Loucy (cell line): Measurements from ENCODE around the gene SERTAD1.

Experiments used
- H2AFZ ChIP-seq: fragments of 200-600 bp; sonication (generic); 2 replicates; pipeline ENCODE4 v1.6.0; 2016; ENCODE audit warnings: antibody characterized with exemption, mild to moderate bottlenecking, low read length, moderate library complexity
- H3F3A ChIP-seq: fragments of 200-600 bp; 2 replicates; pipeline ENCODE4 v1.6.0; 2016; ENCODE audit warnings: antibody characterized with exemption, low read depth, mild to moderate bottlenecking
- H3K27me3 ChIP-seq: fragments of 200-600 bp; sonication (generic); 2 replicates; pipeline ENCODE4 v1.6.1; 2014; ENCODE audit warnings: low read length, mild to moderate bottlenecking; ENCODE audit not compliant: insufficient read depth, poor library complexity, severe bottlenecking
- H3K36me3 ChIP-seq: fragments of 200-600 bp; sonication (generic); 2 replicates; pipeline ENCODE4 v1.6.1; 2016; ENCODE audit warnings: low read length; ENCODE audit not compliant: insufficient read depth
- H3K4me1 ChIP-seq: fragments of 200-600 bp; sonication (generic); 2 replicates; pipeline ENCODE4 v1.5.1; 2014; ENCODE audit warnings: low read length, mild to moderate bottlenecking; ENCODE audit not compliant: insufficient read depth, poor library complexity, severe bottlenecking
- H3K4me2 ChIP-seq: fragments of 200-600 bp; sonication (generic); 2 replicates; pipeline ENCODE4 v1.6.0; 2014; ENCODE audit warnings: antibody characterized with exemption, low read length, low read depth, mild to moderate bottlenecking; ENCODE audit not compliant: poor library complexity, severe bottlenecking
- H3K4me3 ChIP-seq: fragments of 200-600 bp; sonication (generic); 2 replicates; pipeline ENCODE4 v1.5.1; 2014; ENCODE audit warnings: low read length, mild to moderate bottlenecking, mixed read lengths; ENCODE audit not compliant: poor library complexity, severe bottlenecking
- H3K79me2 ChIP-seq: fragments of 200-600 bp; sonication (generic); 2 replicates; pipeline ENCODE4 v1.6.1; 2014; ENCODE audit warnings: low read length; ENCODE audit not compliant: insufficient read depth
- H3K9ac ChIP-seq: fragments of 200-600 bp; sonication (generic); 2 replicates; pipeline ENCODE4 v1.6.0; 2014; ENCODE audit warnings: mild to moderate bottlenecking, low read depth, low read length, moderate library complexity; ENCODE audit not compliant: poor library complexity, severe bottlenecking
- H3K9me2 ChIP-seq: fragments of 200-600 bp; sonication (generic); replicated peaks from 2 replicates; pipeline ENCODE4 v1.6.1; 2016; ENCODE audit warnings: low read depth, low read length, mixed read lengths
- H3K9me3 ChIP-seq: fragments of 200-600 bp; sonication (generic); 2 replicates; pipeline ENCODE4 v1.6.1; 2014; ENCODE audit warnings: mild to moderate bottlenecking, antibody characterized with exemption, low read length, low read depth; ENCODE audit not compliant: insufficient read depth
- H4K20me1 ChIP-seq: fragments of 200-600 bp; sonication (generic); 2 replicates; pipeline ENCODE4 v1.6.0; 2014; ENCODE audit warnings: antibody characterized with exemption, low read length, mild to moderate bottlenecking; ENCODE audit not compliant: insufficient read depth, poor library complexity, severe bottlenecking
- EZH2phosphoT487 ChIP-seq: fragments of 200-600 bp; IDR thresholded peaks from 2 replicates; pipeline ENCODE4 v1.6.1; 2018; ENCODE audit warnings: antibody characterized with exemption, mild to moderate bottlenecking, moderate library complexity, borderline replicate concordance
- TF ChIP-seq, protein P1 (sequence below): fragments of 200-600 bp; sonication (generic); conservative IDR thresholded peaks from 2 replicates; pipeline ENCODE4 v1.5.1; 2014; ENCODE audit warnings: mild to moderate bottlenecking, antibody characterized with exemption, low read length

Gene SERTAD1

DNA sequence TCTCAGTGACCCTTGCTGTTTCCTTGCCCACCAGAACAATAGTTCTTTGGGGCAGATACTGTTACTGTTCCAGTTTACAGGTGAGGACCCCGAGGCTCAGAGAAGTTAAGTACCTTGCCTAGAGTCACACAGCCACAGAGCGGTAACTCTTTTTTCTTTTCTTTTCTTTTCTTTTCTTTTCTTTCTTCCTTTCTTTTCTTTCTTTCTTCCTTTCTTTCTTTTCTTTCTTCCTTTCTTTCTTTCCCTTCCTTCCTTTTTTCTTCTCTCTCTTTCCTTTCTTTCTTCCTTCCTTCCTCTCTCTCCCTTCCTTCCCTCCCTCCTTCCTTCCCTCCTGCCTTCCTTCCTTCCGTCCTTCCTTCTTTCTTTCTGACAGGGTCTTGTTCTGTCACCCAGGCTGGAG, 7.8 kb downstream of the SERTAD1 start:
- peaks cover 12% of the 10 kb centered on the region for H3K4me1 ChIP-seq
- no peak overlapping the region for H3K9ac ChIP-seq
- H2AFZ ChIP-seq = no peak overlapping the region
- H3K9me3 ChIP-seq = no peaks in the 10 kb centered on the region
- H3K9me2 ChIP-seq = no peaks in the 10 kb centered on the region
- no peaks in the 10 kb centered on the region for H4K20me1 ChIP-seq
- no peaks in the 10 kb centered on the region for H3K36me3 ChIP-seq
- H3K4me2 ChIP-seq = no peak overlapping the region
- H3F3A ChIP-seq = no peaks in the 10 kb centered on the region
- H3K4me3 ChIP-seq = no peak overlapping the region
- H3K27me3 ChIP-seq = no peaks in the 10 kb centered on the region
- no peak for TF ChIP-seq EZH2phosphoT487
- TF ChIP-seq, protein P1, sequence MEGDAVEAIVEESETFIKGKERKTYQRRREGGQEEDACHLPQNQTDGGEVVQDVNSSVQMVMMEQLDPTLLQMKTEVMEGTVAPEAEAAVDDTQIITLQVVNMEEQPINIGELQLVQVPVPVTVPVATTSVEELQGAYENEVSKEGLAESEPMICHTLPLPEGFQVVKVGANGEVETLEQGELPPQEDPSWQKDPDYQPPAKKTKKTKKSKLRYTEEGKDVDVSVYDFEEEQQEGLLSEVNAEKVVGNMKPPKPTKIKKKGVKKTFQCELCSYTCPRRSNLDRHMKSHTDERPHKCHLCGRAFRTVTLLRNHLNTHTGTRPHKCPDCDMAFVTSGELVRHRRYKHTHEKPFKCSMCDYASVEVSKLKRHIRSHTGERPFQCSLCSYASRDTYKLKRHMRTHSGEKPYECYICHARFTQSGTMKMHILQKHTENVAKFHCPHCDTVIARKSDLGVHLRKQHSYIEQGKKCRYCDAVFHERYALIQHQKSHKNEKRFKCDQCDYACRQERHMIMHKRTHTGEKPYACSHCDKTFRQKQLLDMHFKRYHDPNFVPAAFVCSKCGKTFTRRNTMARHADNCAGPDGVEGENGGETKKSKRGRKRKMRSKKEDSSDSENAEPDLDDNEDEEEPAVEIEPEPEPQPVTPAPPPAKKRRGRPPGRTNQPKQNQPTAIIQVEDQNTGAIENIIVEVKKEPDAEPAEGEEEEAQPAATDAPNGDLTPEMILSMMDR = no peak
- H3K79me2 ChIP-seq = no peaks in the 10 kb centered on the region

DNA sequence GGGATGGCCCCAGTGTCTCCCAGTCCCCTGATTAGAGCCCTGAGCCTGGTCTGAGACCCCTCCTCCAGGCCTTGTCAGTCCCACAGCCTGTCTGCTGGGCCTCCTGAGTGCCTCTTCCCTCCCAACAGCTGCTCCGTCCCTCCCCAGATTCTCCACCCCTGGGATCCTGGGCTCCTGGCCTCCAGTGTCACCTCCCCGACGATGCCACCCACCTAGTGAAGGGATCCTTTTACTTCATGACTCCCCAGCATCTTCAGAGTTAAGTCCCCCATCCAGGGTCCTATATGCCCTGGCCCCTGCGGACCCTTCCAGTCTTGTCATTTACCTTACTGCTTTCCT, 8.2 kb downstream of the SERTAD1 start:
- H3K4me3 ChIP-seq = no peak overlapping the region
- H3K79me2 ChIP-seq = no peaks in the 10 kb centered on the region
- H3K4me2 ChIP-seq = no peak overlapping the region
- no peaks in the 10 kb centered on the region for H3F3A ChIP-seq
- no peaks in the 10 kb centered on the region for H3K9me2 ChIP-seq
- peaks cover 12% of the 10 kb centered on the region for H3K4me1 ChIP-seq
- H3K27me3 ChIP-seq = no peaks in the 10 kb centered on the region
- no peaks in the 10 kb centered on the region for H3K36me3 ChIP-seq
- H3K9ac ChIP-seq = no peak overlapping the region
- no peak overlapping the region for H2AFZ ChIP-seq
- TF ChIP-seq, protein P1 = no peak
- no peak for TF ChIP-seq EZH2phosphoT487
- no peaks in the 10 kb centered on the region for H3K9me3 ChIP-seq
- no peaks in the 10 kb centered on the region for H4K20me1 ChIP-seq

DNA sequence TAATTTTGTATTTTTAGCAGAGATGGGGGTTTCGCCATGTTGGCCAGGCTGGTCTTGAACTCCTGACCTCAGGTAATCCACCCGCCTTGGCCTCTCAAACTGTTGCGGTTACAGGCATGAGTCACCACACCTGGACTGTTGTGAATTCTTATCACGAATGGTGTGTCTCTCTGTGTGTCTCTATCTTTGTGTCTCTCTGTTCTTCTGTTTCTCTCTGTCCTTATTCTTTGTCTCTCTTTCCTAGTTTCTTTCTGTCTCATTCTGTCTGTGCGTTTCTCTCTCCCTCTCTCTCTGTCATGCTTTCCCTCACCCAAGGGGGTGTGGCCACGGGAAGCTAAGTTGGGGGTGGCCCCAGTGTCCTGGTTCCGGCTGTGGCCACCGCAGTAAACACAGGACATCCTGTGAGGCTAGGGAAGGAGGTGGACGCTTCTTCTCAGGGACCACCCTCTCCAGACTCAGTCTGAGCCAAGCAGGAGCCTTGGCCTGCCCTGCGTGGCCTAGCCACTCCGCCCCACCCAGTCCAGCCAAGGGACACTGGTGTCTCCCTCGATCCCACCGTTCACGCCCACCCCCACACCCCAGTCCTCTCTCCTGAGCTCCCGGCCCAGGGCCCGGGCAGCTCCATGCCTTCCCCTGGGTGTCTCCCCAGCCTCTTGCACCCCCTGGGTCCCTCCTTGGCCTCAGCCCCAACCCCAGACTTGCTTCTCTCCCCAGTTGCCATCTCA, 8.7 kb downstream of the SERTAD1 start:
- H3K27me3 ChIP-seq = no peaks in the 10 kb centered on the region
- TF ChIP-seq, protein P1 = no peak
- TF ChIP-seq EZH2phosphoT487 = no peak
- H4K20me1 ChIP-seq = no peaks in the 10 kb centered on the region
- no peaks in the 10 kb centered on the region for H3K9me2 ChIP-seq
- H2AFZ ChIP-seq = no peak overlapping the region
- H3K9ac ChIP-seq = no peak overlapping the region
- no peak overlapping the region for H3K4me3 ChIP-seq
- H3K9me3 ChIP-seq = no peaks in the 10 kb centered on the region
- H3K4me2 ChIP-seq = no peak overlapping the region
- H3F3A ChIP-seq = no peaks in the 10 kb centered on the region
- peaks cover 12% of the 10 kb centered on the region for H3K4me1 ChIP-seq
- H3K79me2 ChIP-seq = no peaks in the 10 kb centered on the region
- no peaks in the 10 kb centered on the region for H3K36me3 ChIP-seq
